Thymus (tissue), 11 donors: ENCODE measurements around the gene HLA-DPB1. TPM values are rescaled to one million over a fixed set of nuclear protein-coding genes. Genes with fewer than 3 reads are reported as not detected.

Source experiments
- DNase-seq, 9 donors: peaks; one replicate each; pipeline ENCODE4 v3.0.0-alpha.2; 2013; ENCODE audit warnings: low spot score in 9 of 9, low read depth in 6 of 9, missing footprints in 1 of 9
- H3K27ac ChIP-seq, 2 donors: one replicate each; pipeline ENCODE4 v1.5.1; 2013; ENCODE audit warnings: control low read depth in 1 of 2, low read depth in 1 of 2, low read length in 1 of 2, mild to moderate bottlenecking in 1 of 2, moderate library complexity in 1 of 2
- H3K27me3 ChIP-seq, 2 donors: one replicate each; pipeline ENCODE4 v1.5.1; 2013; ENCODE audit warnings: low read length in 1 of 2; ENCODE audit not compliant: control insufficient read depth in 2 of 2, insufficient read depth in 1 of 2
- H3K36me3 ChIP-seq, 2 donors: one replicate each; pipeline ENCODE4 v1.5.1; 2013; ENCODE audit warnings: low read length in 1 of 2, mild to moderate bottlenecking in 1 of 2, moderate library complexity in 1 of 2; ENCODE audit not compliant: control insufficient read depth in 2 of 2, insufficient read depth in 2 of 2
- H3K4me1 ChIP-seq, 2 donors: one replicate each; pipeline ENCODE4 v1.5.1; 2013; ENCODE audit warnings: low read length in 2 of 2; ENCODE audit not compliant: control insufficient read depth in 2 of 2, insufficient read depth in 2 of 2
- H3K4me3 ChIP-seq, 2 donors: one replicate each; pipeline ENCODE4 v1.5.1; 2013; ENCODE audit warnings: low read length in 2 of 2, control low read depth in 1 of 2, mild to moderate bottlenecking in 1 of 2
- H3K9me3 ChIP-seq, 2 donors: one replicate each; pipeline ENCODE4 v1.5.1; 2013; ENCODE audit warnings: low read length in 1 of 2, mild to moderate bottlenecking in 1 of 2; ENCODE audit not compliant: control insufficient read depth in 2 of 2, insufficient read depth in 1 of 2
- WGBS: extraction: QIAGEN DNeasy Blood & Tissue Kit; methylation state at CpG from one replicate; pipeline ENCODE4 v1.1.7; 2013; 5-methylcytosine and 5-hydroxymethylcytosine counted together
- polyA plus RNA-seq: library from polyadenylated mRNA; stranded (reverse); fragments of 200-250 nt; gene quantifications from one replicate; pipeline ENCODE4 v1.2.3, GENCODE V29; 2013
- total RNA-seq: library from RNA; stranded (reverse); fragments of 120-200 nt; gene quantifications from one replicate; pipeline ENCODE4 v1.2.4, GENCODE V29; 2013
- donor health status: healthy.

The HLA-DPB1 gene
- total and polyA plus RNA-seq, 2 donors = 306 to 575 TPM

GRCh38 chr6:33065312-33065711 is 10.5 kb upstream of the HLA-DPB1 start:
- no peak overlapping the region for H3K4me3 ChIP-seq
- H3K9me3 ChIP-seq = no peaks in the 10 kb centered on the region
- H3K27me3 ChIP-seq = no peaks in the 10 kb centered on the region
- peaks cover 0 to 7% of the 10 kb centered on the region in 2 donors for H3K36me3 ChIP-seq
- H3K27ac ChIP-seq = no peak overlapping the region
- WGBS = 43% methylated on average over 4 of the region's 4 CpGs
- no peak for DNase-seq
- H3K4me1 ChIP-seq = no peaks in the 10 kb centered on the region

- no peaks in the 10 kb centered on the region for H3K4me1 ChIP-seq
- WGBS = 0% methylated on average over 2 of the region's 3 CpGs
- H3K27me3 ChIP-seq = no peaks in the 10 kb centered on the region
- peaks cover 0 to 7% of the 10 kb centered on the region in 2 donors for H3K36me3 ChIP-seq
- H3K4me3 ChIP-seq = no peak overlapping the region
- DNase-seq = no peak
- no peaks in the 10 kb centered on the region for H3K9me3 ChIP-seq
- no peak overlapping the region for H3K27ac ChIP-seq
These were observed 8.8 kb upstream of the HLA-DPB1 start for GRCh38 chr6:33066917-33067521.

GRCh38 chr6:33069021-33069738 is 6.6 kb upstream of the HLA-DPB1 start:
- H3K9me3 ChIP-seq = no peaks in the 10 kb centered on the region
- 51% methylated on average over 10 of the region's 10 CpGs for WGBS
- no peak overlapping the region for H3K27ac ChIP-seq
- no peaks in the 10 kb centered on the region for H3K27me3 ChIP-seq
- DNase-seq = no peak
- no peak overlapping the region for H3K4me3 ChIP-seq
- no peaks in the 10 kb centered on the region for H3K4me1 ChIP-seq
- H3K36me3 ChIP-seq = peaks cover 0 to 7% of the 10 kb centered on the region in 2 donors

GRCh38 chr6:33070909-33071308 is 4.9 kb upstream of the HLA-DPB1 start:
- H3K9me3 ChIP-seq = no peaks in the 10 kb centered on the region
- H3K27ac ChIP-seq = no peak overlapping the region
- WGBS = 0% methylated on average over 2 of the region's 2 CpGs
- DNase-seq = no peak
- peaks cover 0 to under 1% of the 10 kb centered on the region in 2 donors for H3K27me3 ChIP-seq
- H3K4me1 ChIP-seq = no peaks in the 10 kb centered on the region
- H3K36me3 ChIP-seq = peaks cover 0 to 7% of the 10 kb centered on the region in 2 donors
- H3K4me3 ChIP-seq = no peak overlapping the region

- Histone ChIP-seq H3K9me3 (no peaks in the 10 kb centered on the region), H3K4me3 (no peak overlapping the region), H3K36me3 (peaks cover 0 to 7% of the 10 kb centered on the region in 2 donors), H3K27ac (no peak overlapping the region), H3K4me1 (no peaks in the 10 kb centered on the region), H3K27me3 (peaks cover 0 to 2% of the 10 kb centered on the region in 2 donors)
- DNase-seq = no peak
- 57% methylated on average over 6 of the region's 6 CpGs for WGBS
These were observed 4.2 kb upstream of the HLA-DPB1 start for GRCh38 chr6:33071569-33071968.

GRCh38 chr6:33072508-33073100 is 3.2 kb upstream of the HLA-DPB1 start:
- Histone ChIP-seq H3K4me3 (peak overlapping the region; percentile 25 to 27), H3K27me3 (peaks cover 0 to 2% of the 10 kb centered on the region in 2 donors), H3K27ac (peak overlapping the region; percentile 22 to 54), H3K9me3 (no peaks in the 10 kb centered on the region), H3K4me1 (no peaks in the 10 kb centered on the region), H3K36me3 (peaks cover 0 to 7% of the 10 kb centered on the region in 2 donors)
- WGBS = 42% methylated on average over 7 of the region's 7 CpGs
- no peak for DNase-seq

GRCh38 chr6:33073431-33073871 is 2.3 kb upstream of the HLA-DPB1 start, which contains the start of gene HLA-DPA1:
TSS of gene HLA-DPA1 (minus strand) at chr6:33073649.
- no peaks in the 10 kb centered on the region for H3K4me1 ChIP-seq
- DNase-seq = peak in 3 of 9 donors; percentile 10 to 56 (median 18)
- 9% methylated on average over 8 of the region's 8 CpGs for WGBS

GRCh38 chr6:33075208-33075567 is 602 bp upstream of the HLA-DPB1 start:
- Histone ChIP-seq H3K4me3 (no peak overlapping the region), H3K27me3 (peaks cover 0 to 13% of the 10 kb centered on the region in 2 donors), H3K27ac (peak overlapping the region; percentile 75), H3K9me3 (no peaks in the 10 kb centered on the region), H3K4me1 (no peaks in the 10 kb centered on the region), H3K36me3 (no peaks in the 10 kb centered on the region)
- 96% methylated on average over 4 of the region's 4 CpGs for WGBS
- no peak for DNase-seq

More at GRCh38 chr6:33073431-33073871, 2.3 kb upstream of the HLA-DPB1 start, which contains the start of gene HLA-DPA1:
- peaks cover 0 to 7% of the 10 kb centered on the region in 2 donors for H3K36me3 ChIP-seq
- peaks cover 0 to 6% of the 10 kb centered on the region in 2 donors for H3K27me3 ChIP-seq
- peak within 1 kb of the TSS; percentile 22 to 54 for H3K27ac ChIP-seq
- H3K9me3 ChIP-seq = no peaks in the 10 kb centered on the region
- H3K4me3 ChIP-seq = peak within 1 kb of the TSS; percentile 25 to 27

GRCh38 chr6:33076406-33076934 is 680 bp downstream of the HLA-DPB1 start:
- no peaks in the 10 kb centered on the region for H3K9me3 ChIP-seq
- DNase-seq = no peak
- H3K4me3 ChIP-seq = peak overlapping the region; percentile 42
- WGBS = 27% methylated on average over 3 of the region's 3 CpGs
- no peaks in the 10 kb centered on the region for H3K36me3 ChIP-seq
- H3K27ac ChIP-seq = peak overlapping the region; percentile 79 to 80
- H3K4me1 ChIP-seq = no peaks in the 10 kb centered on the region
- peaks cover 0 to 26% of the 10 kb centered on the region in 2 donors for H3K27me3 ChIP-seq
